Activated T-helper 17 cell treated with anti-CD3 and anti-CD28 coated beads, Interleukin-2, amount 50 U/mL, for 72 hours (primary cell): ENCODE results near the gene KLHL22. TPM values are rescaled to one million over a fixed set of nuclear protein-coding genes. Genes with fewer than 3 reads are reported as not detected.

Source experiments
- ATAC-seq: fragments of 150-1000 bp; cut with Tn5 transposase; replicated peaks from 2 replicates; pipeline ENCODE4 v1.10.0; 2021; ENCODE audit warnings: mild to moderate bottlenecking, moderate library complexity
- H3K27ac Mint-ChIP-seq: one replicate; pipeline ENCODE4 v1.8.0; 2022; ENCODE audit warnings: mixed read lengths
- H3K27me3 Mint-ChIP-seq: one replicate; pipeline ENCODE4 v1.8.0; 2022; ENCODE audit warnings: mixed read lengths
- H3K36me3 Mint-ChIP-seq: one replicate; pipeline ENCODE4 v1.8.0; 2022; ENCODE audit warnings: low read depth, mild to moderate bottlenecking, mixed read lengths
- H3K4me1 Mint-ChIP-seq: one replicate; pipeline ENCODE4 v1.8.0; 2022; ENCODE audit warnings: mixed read lengths
- H3K4me3 Mint-ChIP-seq: one replicate; pipeline ENCODE4 v1.8.0; 2022; ENCODE audit warnings: mild to moderate bottlenecking, mixed read lengths
- H3K9me3 Mint-ChIP-seq: one replicate; pipeline ENCODE4 v1.8.0; 2022; ENCODE audit warnings: mixed read lengths
- total RNA-seq, 2 donors: library from RNA; stranded (reverse); gene quantifications; one replicate each; pipeline ENCODE4 v1.2.3, GENCODE V29; 2022

Gene KLHL22
- total RNA-seq, 2 donors from 2014 or later: 19.3 to 22.4 TPM

GRCh38 chr22:20442485-20443284 lies 52.9 kb downstream of the KLHL22 start:
- Mint-ChIP-seq H3K9me3 (no peaks in the 10 kb centered on the region), H3K4me1 (no peaks in the 10 kb centered on the region), H3K27ac (no peak overlapping the region), H3K36me3 (peaks cover 48% of the 10 kb centered on the region), H3K27me3 (peaks cover 5% of the 10 kb centered on the region), H3K4me3 (no peak overlapping the region)
- ATAC-seq: no peak

GRCh38 chr22:20441631-20442484 lies 53.7 kb downstream of the KLHL22 start:
- Mint-ChIP-seq H3K27me3 (peaks cover 9% of the 10 kb centered on the region), H3K4me1 (peaks cover 4% of the 10 kb centered on the region), H3K27ac (no peak overlapping the region), H3K9me3 (no peaks in the 10 kb centered on the region), H3K4me3 (no peak overlapping the region), H3K36me3 (peaks cover 51% of the 10 kb centered on the region)
- ATAC-seq: no peak

- Mint-ChIP-seq H3K4me3 (no peak overlapping the region), H3K4me1 (peaks cover 6% of the 10 kb centered on the region), H3K9me3 (no peaks in the 10 kb centered on the region), H3K36me3 (peaks cover 43% of the 10 kb centered on the region), H3K27me3 (peaks cover 11% of the 10 kb centered on the region), H3K27ac (no peak overlapping the region)
- ATAC-seq: no peak
Observed at GRCh38 chr22:20440637-20441591, 54.7 kb downstream of the KLHL22 start.

GRCh38 chr22:20439928-20440575 lies 55.5 kb downstream of the KLHL22 start:
- no peak for ATAC-seq
- H3K36me3 Mint-ChIP-seq: peaks cover 35% of the 10 kb centered on the region

GRCh38 chr22:20439556-20439927 lies 56.1 kb downstream of the KLHL22 start:
- Mint-ChIP-seq H3K4me1 (peaks cover 6% of the 10 kb centered on the region), H3K4me3 (no peak overlapping the region), H3K27me3 (peaks cover 23% of the 10 kb centered on the region), H3K27ac (no peak overlapping the region), H3K9me3 (no peaks in the 10 kb centered on the region), H3K36me3 (peaks cover 30% of the 10 kb centered on the region)
- no peak for ATAC-seq

More at GRCh38 chr22:20439928-20440575, 55.5 kb downstream of the KLHL22 start:
- Mint-ChIP-seq H3K27ac (no peak overlapping the region), H3K27me3 (peaks cover 19% of the 10 kb centered on the region), H3K4me3 (no peak overlapping the region), H3K4me1 (peaks cover 6% of the 10 kb centered on the region), H3K9me3 (no peaks in the 10 kb centered on the region)

GRCh38 chr22:20438678-20439492 lies 56.7 kb downstream of the KLHL22 start:
- peaks cover 24% of the 10 kb centered on the region for H3K36me3 Mint-ChIP-seq
- no peak overlapping the region for H3K27ac Mint-ChIP-seq
- no peak for ATAC-seq
- peaks cover 23% of the 10 kb centered on the region for H3K27me3 Mint-ChIP-seq
- no peak overlapping the region for H3K4me3 Mint-ChIP-seq
- H3K4me1 Mint-ChIP-seq: peaks cover 6% of the 10 kb centered on the region
- H3K9me3 Mint-ChIP-seq: no peaks in the 10 kb centered on the region

GRCh38 chr22:20438427-20438677 lies 57.2 kb downstream of the KLHL22 start:
- no peak overlapping the region for H3K27ac Mint-ChIP-seq
- peaks cover 18% of the 10 kb centered on the region for H3K36me3 Mint-ChIP-seq
- peaks cover 6% of the 10 kb centered on the region for H3K4me1 Mint-ChIP-seq
- H3K4me3 Mint-ChIP-seq: no peak overlapping the region
- H3K27me3 Mint-ChIP-seq: peaks cover 23% of the 10 kb centered on the region
- no peaks in the 10 kb centered on the region for H3K9me3 Mint-ChIP-seq
- no peak for ATAC-seq

- peaks cover 26% of the 10 kb centered on the region for H3K27me3 Mint-ChIP-seq
- H3K9me3 Mint-ChIP-seq: no peaks in the 10 kb centered on the region
- peak within 1 kb of the TSS; percentile 81 for H3K4me3 Mint-ChIP-seq
- H3K36me3 Mint-ChIP-seq: peaks cover 13% of the 10 kb centered on the region
- H3K27ac Mint-ChIP-seq: peak within 1 kb of the TSS; percentile 52
- ATAC-seq: no peak
- peaks cover 6% of the 10 kb centered on the region for H3K4me1 Mint-ChIP-seq
Observed at GRCh38 chr22:20437613-20438426, 57.8 kb downstream of the KLHL22 start, which contains the start of gene SCARF2. SCARF2 (minus strand) TSS chr22:20437825; CDS start chr22:20437754, 71 bp downstream.

GRCh38 chr22:20436768-20437612 lies 58.6 kb downstream of the KLHL22 start:
- Mint-ChIP-seq H3K27me3 (peaks cover 30% of the 10 kb centered on the region), H3K4me3 (peak overlapping the region; percentile 81), H3K27ac (peak overlapping the region; percentile 52), H3K9me3 (no peaks in the 10 kb centered on the region), H3K4me1 (peaks cover 9% of the 10 kb centered on the region), H3K36me3 (peaks cover 6% of the 10 kb centered on the region)
- peak; percentile 22 for ATAC-seq

- H3K36me3 Mint-ChIP-seq: peaks cover 6% of the 10 kb centered on the region
- H3K4me1 Mint-ChIP-seq: peaks cover 11% of the 10 kb centered on the region
- H3K4me3 Mint-ChIP-seq: peak overlapping the region; percentile 81
- H3K9me3 Mint-ChIP-seq: no peaks in the 10 kb centered on the region
- H3K27ac Mint-ChIP-seq: no peak overlapping the region
- H3K27me3 Mint-ChIP-seq: peaks cover 31% of the 10 kb centered on the region
- ATAC-seq: peak; percentile 13
Observed at GRCh38 chr22:20436307-20436767, 59.3 kb downstream of the KLHL22 start.

- Mint-ChIP-seq H3K27me3 (peaks cover 31% of the 10 kb centered on the region), H3K36me3 (peaks cover 6% of the 10 kb centered on the region), H3K4me3 (peak overlapping the region; percentile 10), H3K9me3 (no peaks in the 10 kb centered on the region), H3K27ac (no peak overlapping the region), H3K4me1 (peaks cover 11% of the 10 kb centered on the region)
- no peak for ATAC-seq
Observed at GRCh38 chr22:20435436-20436306, 59.9 kb downstream of the KLHL22 start.
